Kidney epithelial cell (primary cell): ENCODE data around the gene NXPH1. TPM values are rescaled to one million over a fixed set of nuclear protein-coding genes. Genes with fewer than 3 reads are reported as not detected.

Experiments
- DNase-seq: peaks from one replicate; pipeline ENCODE4 v3.0.0-alpha.2; 2010; ENCODE audit warnings: low read depth
- H3K27me3 ChIP-seq: 2 replicates; pipeline ENCODE4 v1.6.0; 2011; ENCODE audit warnings: low read length; ENCODE audit not compliant: control insufficient read depth, insufficient read depth
- H3K36me3 ChIP-seq: 2 replicates; pipeline ENCODE4 v1.5.1; 2011; ENCODE audit warnings: low read length; ENCODE audit not compliant: control insufficient read depth, insufficient read depth
- H3K4me3 ChIP-seq: 2 replicates; pipeline ENCODE4 v1.5.1; 2011; ENCODE audit warnings: low read depth, mild to moderate bottlenecking, control low read depth, low read length
- total RNA-seq: library from RNA; depleted of rRNA; stranded (reverse); fragments of >200 nt; gene quantifications from 2 replicates; pipeline ENCODE4 v1.2.3, GENCODE V29; 2015
- TF ChIP-seq, protein P1 (sequence below): IDR thresholded peaks from 2 replicates; pipeline ENCODE4 v1.5.1; 2011; ENCODE audit warnings: mild to moderate bottlenecking, moderate library complexity, low read length, control low read depth, inconsistent platforms; ENCODE audit not compliant: insufficient read depth, poor library complexity, severe bottlenecking

NXPH1 gene
- total RNA-seq = not detected in 2 replicates

DNA sequence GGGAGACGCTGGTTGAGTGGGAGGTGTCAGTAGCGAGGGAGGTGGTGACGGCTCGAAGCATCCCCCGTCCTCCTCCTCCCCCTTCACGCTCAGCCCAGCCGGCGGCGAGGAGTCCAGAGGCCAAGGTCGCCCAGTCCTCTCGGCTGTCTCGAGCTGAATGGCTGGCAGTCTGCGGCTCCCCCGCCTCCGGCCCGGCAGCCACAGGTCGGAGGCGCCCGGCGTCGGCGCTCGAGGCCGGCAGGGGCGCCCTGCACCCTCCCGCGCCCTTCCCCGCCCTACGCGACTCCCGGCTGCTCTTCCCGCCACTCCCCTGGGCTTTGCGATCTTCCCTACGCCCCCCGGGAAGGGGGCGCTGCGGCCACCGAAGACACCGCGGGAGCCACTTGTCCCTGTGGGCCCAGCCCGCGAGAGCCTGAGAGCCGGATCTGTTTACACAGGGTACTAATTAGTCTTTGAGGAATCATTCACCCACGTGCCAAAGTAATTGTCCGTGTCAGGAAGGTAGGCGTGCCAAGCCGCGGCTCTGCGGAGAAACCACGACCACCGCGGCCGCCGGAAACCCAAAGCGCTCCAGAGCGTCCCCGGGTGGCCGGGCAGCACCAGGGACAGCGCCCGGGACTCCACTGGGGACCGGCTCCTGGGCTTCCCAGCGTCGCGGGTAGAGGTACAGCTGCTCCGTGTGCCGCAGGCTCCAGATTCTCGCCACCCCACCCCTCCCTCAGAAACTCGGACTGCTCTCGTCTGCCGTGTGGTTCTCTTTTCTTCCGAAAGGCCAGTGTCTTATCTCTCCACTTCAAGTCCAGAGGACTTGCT, at the start of gene NXPH1:
Gene NXPH1 (plus strand): TSS at position 133 of the 813 bp plus-strand sequence.
- H3K4me3 ChIP-seq = no peak within 1 kb of the TSS
- TF ChIP-seq, protein P1, sequence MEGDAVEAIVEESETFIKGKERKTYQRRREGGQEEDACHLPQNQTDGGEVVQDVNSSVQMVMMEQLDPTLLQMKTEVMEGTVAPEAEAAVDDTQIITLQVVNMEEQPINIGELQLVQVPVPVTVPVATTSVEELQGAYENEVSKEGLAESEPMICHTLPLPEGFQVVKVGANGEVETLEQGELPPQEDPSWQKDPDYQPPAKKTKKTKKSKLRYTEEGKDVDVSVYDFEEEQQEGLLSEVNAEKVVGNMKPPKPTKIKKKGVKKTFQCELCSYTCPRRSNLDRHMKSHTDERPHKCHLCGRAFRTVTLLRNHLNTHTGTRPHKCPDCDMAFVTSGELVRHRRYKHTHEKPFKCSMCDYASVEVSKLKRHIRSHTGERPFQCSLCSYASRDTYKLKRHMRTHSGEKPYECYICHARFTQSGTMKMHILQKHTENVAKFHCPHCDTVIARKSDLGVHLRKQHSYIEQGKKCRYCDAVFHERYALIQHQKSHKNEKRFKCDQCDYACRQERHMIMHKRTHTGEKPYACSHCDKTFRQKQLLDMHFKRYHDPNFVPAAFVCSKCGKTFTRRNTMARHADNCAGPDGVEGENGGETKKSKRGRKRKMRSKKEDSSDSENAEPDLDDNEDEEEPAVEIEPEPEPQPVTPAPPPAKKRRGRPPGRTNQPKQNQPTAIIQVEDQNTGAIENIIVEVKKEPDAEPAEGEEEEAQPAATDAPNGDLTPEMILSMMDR = no peak
- no peaks in the 10 kb centered on the region for H3K36me3 ChIP-seq
- H3K27me3 ChIP-seq = peaks cover 60% of the 10 kb centered on the region
- DNase-seq = no peak

GRCh38 chr7:8384901-8385300, 48.5 kb upstream of the NXPH1 start:
- DNase-seq = no peak
- Histone ChIP-seq H3K4me3 (no peak overlapping the region), H3K27me3 (no peaks in the 10 kb centered on the region), H3K36me3 (no peaks in the 10 kb centered on the region)
- TF ChIP-seq, protein P1 = no peak

DNA sequence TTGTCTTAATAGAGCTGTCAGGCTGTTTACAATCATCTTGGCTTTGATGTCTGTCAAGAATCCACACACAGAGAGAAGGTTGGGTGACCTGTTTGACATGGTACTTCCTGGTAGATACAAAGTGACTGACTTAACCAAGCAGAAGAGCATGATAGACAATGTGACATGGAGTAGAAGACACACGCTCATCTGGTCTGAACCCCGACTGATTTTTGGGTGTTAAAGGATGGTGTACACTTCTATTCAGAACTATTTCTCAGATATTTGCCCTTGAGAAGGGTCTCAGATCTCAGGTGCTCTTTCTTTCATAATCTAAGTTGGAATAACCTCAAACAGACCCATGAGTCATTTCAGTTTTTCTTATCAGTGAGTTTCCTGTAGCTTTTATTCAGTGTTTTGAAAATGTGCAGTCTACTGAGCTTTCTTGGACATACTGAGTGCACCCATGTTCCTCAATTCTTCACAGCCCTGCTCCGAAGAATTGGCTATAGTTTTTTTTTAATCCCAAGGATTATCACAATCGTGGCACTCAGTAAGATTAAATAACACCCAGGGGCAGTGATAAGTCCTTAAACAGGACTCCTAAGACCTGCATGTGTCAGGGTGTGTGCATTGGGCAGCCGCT, 46.4 kb upstream of the NXPH1 start:
- Histone ChIP-seq H3K27me3 (no peaks in the 10 kb centered on the region), H3K36me3 (no peaks in the 10 kb centered on the region)
- TF ChIP-seq, protein P1 = no peak

DNA sequence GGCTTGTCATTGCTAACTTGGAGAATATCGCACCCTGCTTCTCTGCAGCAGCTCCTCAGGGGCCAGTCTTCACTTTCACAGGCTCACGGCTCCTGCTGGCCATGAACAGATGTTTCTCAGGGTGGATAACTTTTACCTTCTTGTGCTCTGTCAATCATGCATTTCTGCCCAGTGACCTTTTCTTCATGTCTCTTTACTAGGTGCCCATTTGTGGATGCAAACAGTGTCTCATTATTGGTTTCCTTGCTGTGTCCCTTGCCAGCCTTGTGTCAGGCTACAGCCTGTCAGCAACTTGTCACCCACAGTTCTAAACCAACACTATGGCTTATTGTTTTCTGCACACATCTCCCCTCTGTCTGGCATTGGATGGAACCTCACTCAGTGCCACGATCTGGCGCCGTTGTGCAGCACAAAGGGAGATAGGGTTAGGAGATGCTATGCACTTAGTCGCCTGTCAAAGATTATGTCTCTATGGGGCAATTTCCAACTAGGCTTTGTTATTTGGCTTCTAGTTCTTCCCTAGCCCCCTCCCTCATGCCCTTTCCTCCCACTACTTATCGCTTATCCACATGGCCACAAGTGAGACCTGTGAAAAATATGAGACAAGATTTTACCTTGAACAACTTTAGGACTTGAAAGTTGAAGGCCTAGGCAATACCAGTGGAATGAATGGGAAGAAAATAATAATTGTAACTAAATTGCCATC, 45.7 kb upstream of the NXPH1 start:
- H3K27me3 ChIP-seq = no peaks in the 10 kb centered on the region
- no peak for DNase-seq
- H3K4me3 ChIP-seq = no peak overlapping the region
- no peaks in the 10 kb centered on the region for H3K36me3 ChIP-seq
- TF ChIP-seq, protein P1 = no peak

More for the DNA sequence above, 46.4 kb upstream of the NXPH1 start:
- DNase-seq = no peak
- H3K4me3 ChIP-seq = no peak overlapping the region

- TF ChIP-seq, protein P1 = no peak
- Histone ChIP-seq H3K27me3 (no peaks in the 10 kb centered on the region), H3K4me3 (no peak overlapping the region), H3K36me3 (no peaks in the 10 kb centered on the region)
- no peak for DNase-seq
Measured at GRCh38 chr7:8388257-8388625, 45.2 kb upstream of the NXPH1 start.
